ENCODE measurements around the gene PCCA. TPM values are rescaled to one million over a fixed set of nuclear protein-coding genes. Genes with fewer than 3 reads are reported as not detected.

Gene PCCA
- total RNA-seq, 4 donors from 2014 or later, result 24.8 to 122 (median 53.0) TPM

DNA sequence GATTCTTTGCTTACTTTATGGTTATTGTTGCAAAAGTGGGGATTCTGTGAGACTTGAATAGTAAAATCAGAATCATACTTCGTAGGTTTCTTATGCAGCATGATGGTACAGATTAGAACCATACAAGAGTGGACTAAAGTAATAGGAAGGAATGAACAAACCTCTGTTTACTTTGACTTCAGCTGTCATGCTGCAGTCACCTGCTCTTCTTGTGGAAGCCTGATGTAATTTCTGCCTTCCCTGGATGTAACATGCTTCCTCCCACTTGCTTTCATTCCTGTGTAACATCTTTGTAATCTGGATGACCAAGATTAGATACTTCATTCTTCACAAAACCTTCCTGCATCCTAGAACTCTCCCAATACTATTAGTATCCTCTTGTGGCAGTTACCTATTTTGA lies 235.0 kb downstream of the PCCA start:
- intact Hi-C loops (cut with DNase I; ENCODE audit: low total_unique reads), result no loop called here
- H3K9me3 ChIP-seq, result no peaks in the 10 kb centered on the region
- DNase-seq, result no peak
- H3K36me3 ChIP-seq, result no peaks in the 10 kb centered on the region
- H3K4me3 ChIP-seq, result no peak overlapping the region
- TF ChIP-seq POLR2A (IDR thresholded peaks at IDR 0.05), result no peak
- TF ChIP-seq, protein P1, sequence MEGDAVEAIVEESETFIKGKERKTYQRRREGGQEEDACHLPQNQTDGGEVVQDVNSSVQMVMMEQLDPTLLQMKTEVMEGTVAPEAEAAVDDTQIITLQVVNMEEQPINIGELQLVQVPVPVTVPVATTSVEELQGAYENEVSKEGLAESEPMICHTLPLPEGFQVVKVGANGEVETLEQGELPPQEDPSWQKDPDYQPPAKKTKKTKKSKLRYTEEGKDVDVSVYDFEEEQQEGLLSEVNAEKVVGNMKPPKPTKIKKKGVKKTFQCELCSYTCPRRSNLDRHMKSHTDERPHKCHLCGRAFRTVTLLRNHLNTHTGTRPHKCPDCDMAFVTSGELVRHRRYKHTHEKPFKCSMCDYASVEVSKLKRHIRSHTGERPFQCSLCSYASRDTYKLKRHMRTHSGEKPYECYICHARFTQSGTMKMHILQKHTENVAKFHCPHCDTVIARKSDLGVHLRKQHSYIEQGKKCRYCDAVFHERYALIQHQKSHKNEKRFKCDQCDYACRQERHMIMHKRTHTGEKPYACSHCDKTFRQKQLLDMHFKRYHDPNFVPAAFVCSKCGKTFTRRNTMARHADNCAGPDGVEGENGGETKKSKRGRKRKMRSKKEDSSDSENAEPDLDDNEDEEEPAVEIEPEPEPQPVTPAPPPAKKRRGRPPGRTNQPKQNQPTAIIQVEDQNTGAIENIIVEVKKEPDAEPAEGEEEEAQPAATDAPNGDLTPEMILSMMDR (IDR thresholded peaks at IDR 0.05), result no peak
- H3K27me3 ChIP-seq, result no peaks in the 10 kb centered on the region
- no peaks in the 10 kb centered on the region for H3K4me1 ChIP-seq
- H3K27ac ChIP-seq, result no peak overlapping the region

DNA sequence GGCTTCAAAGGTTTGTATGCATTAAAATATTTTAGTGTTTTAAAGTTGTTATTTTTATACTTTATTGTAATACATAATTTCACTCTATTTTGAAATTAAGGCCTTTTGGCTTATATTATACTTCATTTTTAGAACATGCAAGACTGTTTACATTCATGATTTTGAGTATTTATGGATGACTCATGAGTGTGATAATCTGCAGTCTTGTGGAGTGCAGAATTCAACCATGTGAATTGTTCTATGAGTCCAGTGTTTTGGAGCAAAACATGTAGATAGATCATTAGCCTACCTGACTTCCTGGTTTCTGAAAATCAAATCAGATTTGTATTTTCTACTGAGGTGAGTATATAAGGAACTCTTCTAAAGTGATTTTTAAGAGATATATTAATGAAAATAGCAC lies 241.8 kb downstream of the PCCA start:
- intact Hi-C loops (cut with DNase I; ENCODE audit: low total_unique reads), result no loop called here
- Histone ChIP-seq H3K36me3 (no peaks in the 10 kb centered on the region), H3K27ac (no peak overlapping the region), H3K4me3 (no peak overlapping the region), H3K27me3 (no peaks in the 10 kb centered on the region), H3K9me3 (no peaks in the 10 kb centered on the region), H3K4me1 (no peaks in the 10 kb centered on the region)
- no peak for TF ChIP-seq POLR2A (IDR thresholded peaks at IDR 0.05)
- TF ChIP-seq, protein P1 (IDR thresholded peaks at IDR 0.05), result no peak
- no peak for DNase-seq

DNA sequence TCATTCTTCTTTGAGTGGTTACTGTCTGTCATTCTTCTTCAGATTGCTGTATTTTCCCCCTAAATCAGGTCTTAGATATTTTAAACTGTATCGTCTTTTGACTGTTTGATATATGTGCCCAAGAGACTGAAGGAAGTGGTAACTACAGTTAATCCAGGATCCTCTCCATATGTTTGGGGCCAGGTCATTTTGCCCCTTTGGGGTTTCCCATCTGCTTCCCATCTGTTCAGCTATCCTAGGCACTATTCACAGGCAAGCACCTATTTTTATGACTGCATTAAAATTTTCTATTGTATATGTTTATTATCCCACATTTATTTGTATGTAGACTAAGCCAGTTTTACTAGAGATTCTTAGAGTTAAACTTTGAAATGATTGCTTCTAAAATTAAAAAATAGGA lies 244.2 kb downstream of the PCCA start:
- Histone ChIP-seq H3K36me3 (no peaks in the 10 kb centered on the region), H3K4me3 (no peak overlapping the region), H3K27ac (no peak overlapping the region), H3K27me3 (no peaks in the 10 kb centered on the region), H3K9me3 (no peaks in the 10 kb centered on the region), H3K4me1 (no peaks in the 10 kb centered on the region)
- intact Hi-C loops (cut with DNase I; ENCODE audit: low total_unique reads), result no loop called here
- TF ChIP-seq, protein P1 (IDR thresholded peaks at IDR 0.05), result no peak
- no peak for TF ChIP-seq POLR2A (IDR thresholded peaks at IDR 0.05)
- no peak for DNase-seq

DNA sequence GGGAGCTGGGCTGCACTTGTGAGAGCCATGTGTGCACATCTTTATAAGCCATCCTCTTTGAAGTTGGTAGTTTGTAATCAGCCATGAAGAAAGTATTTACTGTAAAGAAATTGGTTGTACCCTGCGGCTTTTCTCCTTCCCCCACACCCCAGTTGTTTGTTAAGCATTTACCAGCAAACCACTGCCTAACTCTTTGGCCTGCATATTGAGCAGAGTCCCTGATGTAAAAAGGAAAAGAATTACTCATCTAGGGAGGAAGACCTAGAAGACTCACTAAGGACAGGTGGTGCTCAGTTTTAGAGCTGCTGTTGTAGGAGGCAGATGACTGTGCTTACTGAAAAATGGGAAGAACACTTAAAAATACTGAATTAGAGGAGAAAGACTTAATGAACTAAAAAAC lies 245.3 kb downstream of the PCCA start:
- Histone ChIP-seq H3K27ac (no peak overlapping the region), H3K27me3 (no peaks in the 10 kb centered on the region), H3K36me3 (no peaks in the 10 kb centered on the region), H3K9me3 (no peaks in the 10 kb centered on the region), H3K4me3 (no peak overlapping the region), H3K4me1 (no peaks in the 10 kb centered on the region)
- intact Hi-C loops (cut with DNase I; ENCODE audit: low total_unique reads), result no loop called here
- TF ChIP-seq, protein P1 (IDR thresholded peaks at IDR 0.05), result no peak
- TF ChIP-seq POLR2A (IDR thresholded peaks at IDR 0.05), result no peak
- no peak for DNase-seq

DNA sequence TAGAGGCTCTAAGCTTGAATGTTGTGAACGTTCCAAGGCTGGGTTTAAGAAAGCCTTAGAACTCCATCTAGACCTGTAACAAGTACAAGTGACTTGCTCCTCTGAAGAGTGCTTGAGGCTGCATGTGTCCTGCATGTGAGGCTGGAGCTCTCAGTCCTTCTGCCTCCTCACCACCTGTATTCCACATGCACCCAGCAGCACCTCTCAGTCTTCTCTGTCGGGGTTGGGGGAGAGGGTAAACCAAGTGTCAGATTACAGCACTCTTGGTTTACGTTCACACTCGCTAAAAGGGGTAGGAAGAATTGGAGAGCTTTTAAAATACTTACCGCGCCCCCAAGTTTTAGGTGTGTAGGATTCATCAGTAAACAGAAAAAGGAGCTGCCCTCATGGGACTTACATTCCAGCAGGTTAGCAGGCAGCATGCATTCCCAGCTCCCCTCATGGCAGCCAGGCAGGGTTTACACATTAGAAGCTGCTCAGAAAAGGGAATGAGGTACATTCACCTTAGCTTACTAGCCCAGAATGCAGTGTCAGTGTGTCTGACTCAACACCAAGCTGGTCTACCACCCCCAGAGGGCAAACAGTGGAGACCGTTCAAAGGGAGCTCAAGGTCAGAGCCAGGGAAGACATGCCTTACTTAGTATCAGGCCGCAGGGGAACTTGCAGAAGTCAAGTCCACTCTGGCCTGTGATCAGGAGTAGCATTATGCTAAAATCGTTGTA lies 248.1 kb downstream of the PCCA start:
- H3K27ac ChIP-seq, result no peak overlapping the region
- H3K4me1 ChIP-seq, result no peaks in the 10 kb centered on the region
- H3K27me3 ChIP-seq, result no peaks in the 10 kb centered on the region
- H3K9me3 ChIP-seq, result no peaks in the 10 kb centered on the region
- H3K4me3 ChIP-seq, result no peak overlapping the region
- no peak for TF ChIP-seq POLR2A (IDR thresholded peaks at IDR 0.05)
- TF ChIP-seq, protein P1 (IDR thresholded peaks at IDR 0.05), result no peak
- no peak for DNase-seq
- intact Hi-C loops (cut with DNase I; ENCODE audit: low total_unique reads), result no loop called here
- H3K36me3 ChIP-seq, result no peaks in the 10 kb centered on the region
